LNCAP (cell line): ENCODE results near the gene DOK3.

Experiments used
- TF ChIP-seq, protein P1 (sequence below): fragments of 450-650 bp; IDR thresholded peaks from 2 replicates; pipeline ENCODE4 v1.5.1; 2017; ENCODE audit warnings: mild to moderate bottlenecking

Gene DOK3, protein sequence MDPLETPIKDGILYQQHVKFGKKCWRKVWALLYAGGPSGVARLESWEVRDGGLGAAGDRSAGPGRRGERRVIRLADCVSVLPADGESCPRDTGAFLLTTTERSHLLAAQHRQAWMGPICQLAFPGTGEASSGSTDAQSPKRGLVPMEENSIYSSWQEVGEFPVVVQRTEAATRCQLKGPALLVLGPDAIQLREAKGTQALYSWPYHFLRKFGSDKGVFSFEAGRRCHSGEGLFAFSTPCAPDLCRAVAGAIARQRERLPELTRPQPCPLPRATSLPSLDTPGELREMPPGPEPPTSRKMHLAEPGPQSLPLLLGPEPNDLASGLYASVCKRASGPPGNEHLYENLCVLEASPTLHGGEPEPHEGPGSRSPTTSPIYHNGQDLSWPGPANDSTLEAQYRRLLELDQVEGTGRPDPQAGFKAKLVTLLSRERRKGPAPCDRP

GRCh38 chr5:177509381-177509951 is at the start of gene DOK3:
Gene DOK3, minus strand, starts transcription at chr5:177509826. Its CDS starts 286 bp downstream, at chr5:177509540.
- TF ChIP-seq, protein P1, sequence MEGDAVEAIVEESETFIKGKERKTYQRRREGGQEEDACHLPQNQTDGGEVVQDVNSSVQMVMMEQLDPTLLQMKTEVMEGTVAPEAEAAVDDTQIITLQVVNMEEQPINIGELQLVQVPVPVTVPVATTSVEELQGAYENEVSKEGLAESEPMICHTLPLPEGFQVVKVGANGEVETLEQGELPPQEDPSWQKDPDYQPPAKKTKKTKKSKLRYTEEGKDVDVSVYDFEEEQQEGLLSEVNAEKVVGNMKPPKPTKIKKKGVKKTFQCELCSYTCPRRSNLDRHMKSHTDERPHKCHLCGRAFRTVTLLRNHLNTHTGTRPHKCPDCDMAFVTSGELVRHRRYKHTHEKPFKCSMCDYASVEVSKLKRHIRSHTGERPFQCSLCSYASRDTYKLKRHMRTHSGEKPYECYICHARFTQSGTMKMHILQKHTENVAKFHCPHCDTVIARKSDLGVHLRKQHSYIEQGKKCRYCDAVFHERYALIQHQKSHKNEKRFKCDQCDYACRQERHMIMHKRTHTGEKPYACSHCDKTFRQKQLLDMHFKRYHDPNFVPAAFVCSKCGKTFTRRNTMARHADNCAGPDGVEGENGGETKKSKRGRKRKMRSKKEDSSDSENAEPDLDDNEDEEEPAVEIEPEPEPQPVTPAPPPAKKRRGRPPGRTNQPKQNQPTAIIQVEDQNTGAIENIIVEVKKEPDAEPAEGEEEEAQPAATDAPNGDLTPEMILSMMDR = no peak

DNA sequence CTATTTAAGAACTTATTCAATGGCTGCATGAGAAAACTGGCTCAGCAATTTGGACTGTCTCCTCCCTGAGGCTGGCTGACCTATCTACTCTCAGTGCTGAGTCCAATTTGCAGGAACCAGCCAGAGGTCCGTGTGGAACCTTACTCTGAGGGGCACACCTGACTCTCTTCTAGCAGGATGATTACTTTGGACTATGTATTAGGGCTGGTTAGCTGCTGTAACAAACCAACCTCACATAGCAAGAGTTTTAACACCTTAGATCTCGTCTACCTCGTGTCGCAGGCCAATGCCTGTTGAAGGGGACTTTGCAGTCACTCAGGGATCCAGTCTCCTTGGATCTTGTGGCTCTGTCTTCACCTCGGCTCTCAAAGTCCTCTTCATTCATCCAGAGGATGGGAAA is 48.2 kb upstream of the DOK3 start:
- TF ChIP-seq, protein P1 = no peak

DNA sequence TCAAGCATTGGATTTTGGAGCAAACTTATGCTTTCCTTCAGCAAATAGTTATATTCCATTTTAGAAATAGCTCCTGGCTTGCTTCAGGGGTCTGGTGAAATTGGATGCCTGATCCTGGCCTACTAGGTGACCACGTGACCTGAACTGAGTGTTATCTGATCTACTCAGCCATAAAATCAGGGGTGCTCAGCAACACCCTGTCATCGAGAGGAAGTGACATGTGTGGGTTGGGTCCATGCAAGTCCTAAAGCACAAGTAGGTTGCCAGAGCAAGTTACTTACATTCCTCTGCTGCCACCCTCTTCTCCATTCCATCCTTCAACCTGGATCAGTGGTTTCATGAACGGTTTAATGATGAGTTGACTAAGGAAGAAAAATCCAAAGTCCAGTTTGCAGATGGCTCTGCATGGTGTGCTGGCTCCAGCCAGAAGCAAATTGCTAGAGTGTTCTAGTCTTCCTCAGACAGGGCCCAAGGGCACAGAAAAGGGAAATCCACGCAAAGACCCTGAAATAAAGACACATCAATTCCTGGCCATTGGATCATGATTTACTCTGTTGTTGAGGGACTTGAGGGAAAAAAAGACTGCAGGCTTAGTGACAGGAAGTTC is 47.5 kb upstream of the DOK3 start:
- TF ChIP-seq, protein P1 = no peak

- TF ChIP-seq, protein P1 = no peak
Measured at GRCh38 chr5:177555665-177556064, 46.0 kb upstream of the DOK3 start.

DNA sequence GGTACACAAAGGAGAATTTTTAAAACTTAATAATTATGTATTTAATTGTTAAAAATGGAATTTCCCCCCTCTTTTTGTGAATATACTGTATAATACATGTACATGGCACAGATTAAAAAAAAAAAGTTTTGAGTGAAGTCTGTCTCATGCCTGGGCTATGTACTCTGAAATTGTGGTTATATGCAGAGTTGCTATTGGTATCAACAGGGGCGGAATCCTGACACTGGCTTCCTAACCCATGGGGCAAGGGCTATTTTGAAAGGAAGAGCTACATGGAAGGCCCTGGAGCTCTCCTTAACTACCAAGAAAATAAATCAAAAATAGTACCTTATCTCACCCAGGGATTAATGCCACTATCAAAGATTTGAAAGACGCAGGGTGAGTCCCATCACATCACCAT is 45.6 kb upstream of the DOK3 start:
- TF ChIP-seq, protein P1 = no peak

GRCh38 chr5:177554474-177555111 is 45.0 kb upstream of the DOK3 start, which contains the start of gene FAM193B:
Gene FAM193B, minus strand, starts transcription at chr5:177554563. Its CDS starts 105 bp downstream, at chr5:177554458.
- TF ChIP-seq, protein P1 = no peak; the same call in 1 of the 2 replicates

DNA sequence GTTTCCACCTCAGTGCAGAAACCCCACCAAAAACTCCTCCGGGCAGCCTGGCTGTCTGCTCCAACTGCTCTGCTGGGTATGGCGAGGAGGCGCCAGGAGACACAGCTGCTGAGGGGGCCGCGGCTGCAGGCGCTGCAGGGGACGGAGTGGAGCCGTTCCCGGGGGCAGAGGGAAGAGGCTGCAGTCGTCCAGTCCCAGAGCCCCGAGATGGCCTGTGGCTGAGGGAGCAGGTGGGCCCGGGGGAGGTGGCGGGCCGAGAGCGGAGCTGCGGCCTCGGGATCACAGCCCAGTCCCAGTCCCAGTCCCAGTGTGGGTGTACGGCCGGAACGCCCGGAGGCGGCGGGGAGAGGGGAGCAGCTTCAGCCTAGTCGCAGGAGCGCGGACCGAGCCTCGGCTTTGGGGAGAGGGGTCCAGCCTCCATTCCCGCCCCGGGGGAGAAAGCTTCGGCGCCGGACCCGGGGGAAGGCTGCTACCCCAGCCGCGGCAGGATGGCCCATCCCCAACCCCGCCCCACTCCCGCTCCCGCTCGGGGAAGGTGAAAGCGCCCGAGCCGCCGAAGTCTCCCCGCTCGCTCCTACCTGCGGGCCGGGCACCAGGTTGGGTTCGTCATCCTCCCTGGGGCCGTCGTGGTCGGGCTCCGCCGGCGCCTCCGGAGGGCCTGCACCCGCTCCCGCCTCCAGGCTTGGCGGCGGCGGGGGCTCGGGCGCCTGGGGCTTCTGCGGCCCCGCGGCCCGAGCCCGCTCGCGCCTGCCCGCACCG is 44.2 kb upstream of the DOK3 start:
- TF ChIP-seq, protein P1 = no peak
